WERI-Rb-1 (cell line): ENCODE measurements around the gene CCT7.

Experiments used
- DNase-seq: peaks from one replicate; pipeline ENCODE4 v3.0.0-alpha.2; 2020
- H3K27ac ChIP-seq: fragments of 250-450 bp; sonication (Bioruptor Pico); 2 replicates; pipeline ENCODE4 v1.5.1; 2020; ENCODE audit warnings: mild to moderate bottlenecking, moderate library complexity
- H3K27me3 ChIP-seq: fragments of 250-450 bp; sonication (Bioruptor Pico); 2 replicates; pipeline ENCODE4 v1.5.1; 2021; ENCODE audit warnings: mild to moderate bottlenecking, low read depth, moderate library complexity; ENCODE audit not compliant: insufficient read depth, severe bottlenecking
- H3K36me3 ChIP-seq: fragments of 250-450 bp; sonication (Bioruptor Pico); 2 replicates; pipeline ENCODE4 v1.5.1; 2020; ENCODE audit warnings: mild to moderate bottlenecking, moderate library complexity
- H3K4me3 ChIP-seq: 2 replicates; pipeline ENCODE4 v1.5.1; 2011; ENCODE audit warnings: low read depth, mild to moderate bottlenecking, control low read depth, low read length
- H3K9me3 ChIP-seq: fragments of 250-450 bp; sonication (Bioruptor Pico); 2 replicates; pipeline ENCODE4 v1.5.1; 2021; ENCODE audit warnings: mild to moderate bottlenecking, moderate library complexity; ENCODE audit not compliant: severe bottlenecking
- CTCF ChIP-seq: IDR thresholded peaks from 2 replicates; pipeline ENCODE4 v1.5.1; 2011; ENCODE audit warnings: low read depth, mild to moderate bottlenecking, control low read depth, inconsistent platforms, low read length

The CCT7 gene

GRCh38 chr2:73250872-73251846 lies 17.1 kb downstream of the CCT7 start:
- no peak overlapping the region for H3K27ac ChIP-seq
- no peak for TF ChIP-seq CTCF
- peaks cover 91% of the 10 kb centered on the region for H3K36me3 ChIP-seq
- no peak for DNase-seq
- H3K27me3 ChIP-seq = no peaks in the 10 kb centered on the region
- no peaks in the 10 kb centered on the region for H3K9me3 ChIP-seq
- H3K4me3 ChIP-seq = no peak overlapping the region

GRCh38 chr2:73252238-73253027 lies 18.3 kb downstream of the CCT7 start:
- no peak for TF ChIP-seq CTCF
- Histone ChIP-seq H3K27me3 (no peaks in the 10 kb centered on the region), H3K27ac (no peak overlapping the region), H3K9me3 (no peaks in the 10 kb centered on the region), H3K36me3 (peaks cover 80% of the 10 kb centered on the region), H3K4me3 (no peak overlapping the region)
- no peak for DNase-seq

GRCh38 chr2:73253400-73253799 lies 19.3 kb downstream of the CCT7 start:
- TF ChIP-seq CTCF = no peak
- H3K27ac ChIP-seq = no peak overlapping the region
- no peak overlapping the region for H3K4me3 ChIP-seq
- no peak for DNase-seq
- H3K27me3 ChIP-seq = no peaks in the 10 kb centered on the region
- H3K36me3 ChIP-seq = peaks cover 80% of the 10 kb centered on the region
- H3K9me3 ChIP-seq = no peaks in the 10 kb centered on the region

- no peaks in the 10 kb centered on the region for H3K9me3 ChIP-seq
- no peak overlapping the region for H3K27ac ChIP-seq
- no peak overlapping the region for H3K4me3 ChIP-seq
- no peaks in the 10 kb centered on the region for H3K27me3 ChIP-seq
- DNase-seq = no peak
- H3K36me3 ChIP-seq = peaks cover 80% of the 10 kb centered on the region
- no peak for TF ChIP-seq CTCF
These were observed 19.8 kb downstream of the CCT7 start for GRCh38 chr2:73253901-73254300.

GRCh38 chr2:73254343-73255006 lies 20.4 kb downstream of the CCT7 start:
- Histone ChIP-seq H3K36me3 (peaks cover 80% of the 10 kb centered on the region), H3K27ac (no peak overlapping the region), H3K9me3 (no peaks in the 10 kb centered on the region), H3K27me3 (no peaks in the 10 kb centered on the region), H3K4me3 (no peak overlapping the region)
- DNase-seq = no peak
- no peak for TF ChIP-seq CTCF
